ENCODE results near the gene EFR3B.

Gene EFR3B

DNA sequence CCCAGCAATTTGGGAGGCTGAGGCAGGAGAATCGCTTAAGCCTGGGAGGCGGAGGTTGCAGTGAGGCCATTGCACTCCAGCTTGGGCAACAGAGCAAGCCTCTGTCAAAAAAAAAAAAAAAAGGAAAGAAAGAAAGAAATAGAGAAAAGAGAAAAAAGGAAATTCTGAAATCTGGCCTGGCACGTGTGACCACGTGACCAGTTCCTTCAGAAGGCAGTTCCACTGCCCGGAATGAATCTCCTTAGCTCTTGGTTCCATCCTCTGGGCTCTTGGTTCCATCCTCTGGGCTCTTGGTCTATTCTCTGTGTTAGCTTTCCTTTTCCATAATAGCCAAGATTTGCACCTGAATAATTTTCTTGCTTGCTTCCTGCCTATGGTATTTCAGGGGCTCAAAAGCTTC, 131.8 kb downstream of the EFR3B start:
- no peak for DNase-seq (ENCODE audit: low spot score)

DNA sequence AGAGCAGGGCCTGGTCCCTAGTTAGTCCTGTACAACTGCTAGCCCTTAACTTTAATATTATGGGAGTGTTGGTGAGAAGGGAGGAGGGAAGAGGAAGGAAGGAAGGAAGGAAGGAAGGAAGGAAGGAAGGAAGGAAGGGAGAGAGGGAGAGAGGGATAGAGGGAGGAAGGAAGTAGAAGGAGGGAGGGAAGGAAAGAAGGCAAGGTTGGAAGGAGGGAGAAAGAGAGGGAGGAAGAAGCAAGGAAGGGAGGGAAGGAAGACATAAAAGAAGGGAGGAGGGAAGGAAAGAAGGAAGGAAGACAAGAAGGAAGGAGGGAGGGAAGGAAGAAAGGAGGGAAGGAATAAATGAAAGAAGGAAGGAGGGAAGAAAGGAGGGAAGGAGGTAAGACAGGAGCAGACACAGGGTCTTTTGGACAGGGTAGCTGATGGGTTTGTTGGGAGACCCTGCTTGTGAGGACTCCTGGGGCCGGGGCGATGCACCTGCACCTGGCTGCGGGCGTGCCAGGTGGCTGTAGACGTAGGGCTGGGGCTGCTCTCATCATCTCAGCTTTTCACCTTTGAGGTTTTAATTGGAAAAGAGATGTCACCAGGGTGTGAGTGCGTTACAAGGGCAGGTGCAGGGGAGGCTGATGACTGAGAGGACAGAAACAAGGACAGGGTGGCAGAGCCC, 132.5 kb downstream of the EFR3B start:
- TF ChIP-seq, protein P1, sequence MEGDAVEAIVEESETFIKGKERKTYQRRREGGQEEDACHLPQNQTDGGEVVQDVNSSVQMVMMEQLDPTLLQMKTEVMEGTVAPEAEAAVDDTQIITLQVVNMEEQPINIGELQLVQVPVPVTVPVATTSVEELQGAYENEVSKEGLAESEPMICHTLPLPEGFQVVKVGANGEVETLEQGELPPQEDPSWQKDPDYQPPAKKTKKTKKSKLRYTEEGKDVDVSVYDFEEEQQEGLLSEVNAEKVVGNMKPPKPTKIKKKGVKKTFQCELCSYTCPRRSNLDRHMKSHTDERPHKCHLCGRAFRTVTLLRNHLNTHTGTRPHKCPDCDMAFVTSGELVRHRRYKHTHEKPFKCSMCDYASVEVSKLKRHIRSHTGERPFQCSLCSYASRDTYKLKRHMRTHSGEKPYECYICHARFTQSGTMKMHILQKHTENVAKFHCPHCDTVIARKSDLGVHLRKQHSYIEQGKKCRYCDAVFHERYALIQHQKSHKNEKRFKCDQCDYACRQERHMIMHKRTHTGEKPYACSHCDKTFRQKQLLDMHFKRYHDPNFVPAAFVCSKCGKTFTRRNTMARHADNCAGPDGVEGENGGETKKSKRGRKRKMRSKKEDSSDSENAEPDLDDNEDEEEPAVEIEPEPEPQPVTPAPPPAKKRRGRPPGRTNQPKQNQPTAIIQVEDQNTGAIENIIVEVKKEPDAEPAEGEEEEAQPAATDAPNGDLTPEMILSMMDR (IDR thresholded peaks at IDR 0.05), result no peak
- H3K27ac ChIP-seq, result no peak overlapping the region
- DNase-seq (ENCODE audit: low spot score), result no peak
- H3K4me3 ChIP-seq, result no peak overlapping the region

More for the DNA sequence above, 131.8 kb downstream of the EFR3B start:
- H3K27ac ChIP-seq, result no peak overlapping the region
- H3K4me3 ChIP-seq, result no peak overlapping the region
- TF ChIP-seq, protein P1 (IDR thresholded peaks at IDR 0.05), result no peak

DNA sequence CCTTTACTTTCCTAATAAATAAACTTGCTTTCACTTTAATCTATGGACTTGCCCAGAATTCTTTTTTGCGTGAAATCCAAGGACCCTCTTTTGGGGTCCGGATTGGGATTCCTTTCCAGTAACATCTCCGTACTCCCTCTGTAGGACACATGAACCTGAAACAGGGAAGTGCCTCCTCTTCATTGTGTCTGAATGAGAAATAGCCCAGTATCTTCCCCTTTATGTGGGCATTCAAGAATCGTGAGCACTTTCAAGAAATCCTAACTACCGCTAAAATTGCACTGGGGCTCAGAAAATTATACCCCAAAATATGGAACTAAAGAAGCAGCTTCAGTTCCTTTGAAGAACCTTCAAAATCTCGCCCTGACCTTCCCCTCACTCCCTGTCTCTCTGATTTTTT, 134.3 kb downstream of the EFR3B start:
- no peak for DNase-seq (ENCODE audit: low spot score)
- no peak overlapping the region for H3K27ac ChIP-seq
- H3K4me3 ChIP-seq, result no peak overlapping the region
- TF ChIP-seq, protein P1 (IDR thresholded peaks at IDR 0.05), result no peak

DNA sequence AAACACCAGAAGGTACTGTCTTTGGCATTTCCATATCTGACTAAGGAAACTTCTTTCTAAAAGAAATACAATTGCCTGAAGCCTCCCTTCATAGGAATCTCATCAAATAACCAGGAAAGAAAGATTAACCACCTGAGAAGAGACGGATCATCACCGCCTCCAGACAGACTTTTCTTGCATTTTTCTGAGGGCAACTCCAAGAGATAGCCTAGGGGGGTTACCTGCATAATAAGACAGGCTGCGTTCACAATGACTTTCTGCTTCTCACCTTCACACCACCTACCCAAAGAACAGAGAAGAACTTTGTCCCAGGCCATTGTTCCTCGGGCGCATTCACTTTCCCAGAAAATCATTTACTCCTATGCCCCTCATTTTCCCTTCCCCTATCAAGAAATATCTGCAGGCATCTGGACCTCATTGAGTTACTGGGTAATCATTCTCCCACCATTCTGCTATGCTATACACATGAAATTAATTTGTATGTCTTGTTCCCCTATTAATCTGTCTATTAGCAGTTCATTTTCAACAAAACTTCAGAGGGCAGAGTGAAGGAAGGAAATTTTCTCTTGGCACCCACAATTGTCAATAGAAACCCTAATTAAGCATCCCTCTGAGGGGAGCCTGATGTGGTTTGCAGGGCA, 134.8 kb downstream of the EFR3B start:
- H3K4me3 ChIP-seq, result no peak overlapping the region
- DNase-seq (ENCODE audit: low spot score), result no peak
- TF ChIP-seq, protein P1 (IDR thresholded peaks at IDR 0.05), result no peak
- no peak overlapping the region for H3K27ac ChIP-seq

DNA sequence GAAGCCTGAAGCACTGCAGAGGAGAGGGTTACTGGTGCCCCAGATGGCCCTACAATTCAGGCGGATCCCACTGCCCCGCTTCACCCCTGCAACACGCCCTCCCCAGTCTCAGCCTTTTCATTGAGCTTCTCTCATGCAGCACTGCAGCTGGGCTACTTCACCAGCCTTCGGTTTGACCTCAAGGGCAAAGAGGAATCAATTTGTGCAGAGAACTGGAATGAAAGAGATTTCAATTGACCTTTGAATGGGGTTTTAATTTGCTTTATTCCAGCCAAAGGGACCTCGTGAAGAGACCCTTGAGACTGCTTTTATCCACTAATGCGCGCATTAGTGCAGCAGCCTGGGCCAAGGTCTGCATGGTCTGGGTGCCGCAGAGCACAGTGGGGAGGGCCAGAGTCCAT, 135.3 kb downstream of the EFR3B start:
- Histone ChIP-seq H3K27ac (no peak overlapping the region), H3K4me3 (no peak overlapping the region)
- DNase-seq (ENCODE audit: low spot score), result no peak
- TF ChIP-seq, protein P1 (IDR thresholded peaks at IDR 0.05), result no peak

DNA sequence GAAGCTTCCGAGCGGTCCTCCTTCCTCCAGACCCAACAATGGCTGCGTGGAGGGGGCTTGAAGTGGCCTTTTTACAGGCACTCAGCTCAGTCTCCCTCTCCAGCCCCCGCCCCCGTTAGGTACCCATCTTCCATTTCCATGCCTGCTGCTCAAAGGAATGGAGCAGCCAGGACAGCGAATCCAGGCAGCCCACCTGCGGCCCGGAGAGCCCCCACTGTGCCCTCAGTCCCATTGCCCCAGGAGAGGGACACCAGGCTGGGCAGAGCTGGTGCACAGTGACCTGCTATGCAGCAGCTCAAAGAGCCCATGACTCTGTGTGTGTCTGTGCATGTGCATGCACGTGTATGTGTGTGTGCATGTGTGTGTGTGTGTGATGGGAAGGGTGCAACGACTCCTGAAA, 137.1 kb downstream of the EFR3B start:
- TF ChIP-seq, protein P1 (IDR thresholded peaks at IDR 0.05), result no peak
- Histone ChIP-seq H3K27ac (no peak overlapping the region), H3K4me3 (no peak overlapping the region)
- no peak for DNase-seq (ENCODE audit: low spot score)

DNA sequence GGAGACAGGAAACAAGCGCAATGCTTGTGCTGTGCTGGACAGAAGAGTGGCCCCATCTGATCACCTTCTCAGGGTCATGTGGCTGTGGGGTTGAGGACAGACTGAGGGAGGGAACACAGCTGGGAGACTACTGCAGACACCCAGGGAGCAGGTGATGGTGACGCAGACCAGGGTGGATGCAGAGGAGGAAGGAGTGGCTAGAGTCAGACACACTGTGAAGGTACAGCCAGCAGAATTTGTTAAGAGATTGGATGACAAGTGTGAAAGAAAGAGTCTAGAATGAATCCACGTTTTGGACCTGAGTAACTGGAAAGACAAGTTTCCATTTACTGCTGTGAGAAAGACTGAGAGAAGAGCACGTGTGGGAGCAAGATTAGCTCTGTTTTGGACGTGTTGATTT, 142.4 kb downstream of the EFR3B start:
- no peak overlapping the region for H3K27ac ChIP-seq
- TF ChIP-seq, protein P1 (IDR thresholded peaks at IDR 0.05), result no peak
- no peak overlapping the region for H3K4me3 ChIP-seq
- no peak for DNase-seq (ENCODE audit: low spot score)

Measured in coronary artery (tissue), 2 donors.